GM12892 (cell line): ENCODE measurements around the gene ABHD15.

ENCODE experiments used
- POLR2AphosphoS5 ChIP-seq: IDR thresholded peaks from 2 replicates; pipeline ENCODE4 v1.6.1; 2011; ENCODE audit warnings: low read depth, low read length, control low read depth
- TAF1 ChIP-seq: IDR thresholded peaks from 2 replicates; pipeline ENCODE4 v1.6.1; 2011; ENCODE audit warnings: low read depth, mild to moderate bottlenecking, control low read depth, low read length, borderline replicate concordance

DNA sequence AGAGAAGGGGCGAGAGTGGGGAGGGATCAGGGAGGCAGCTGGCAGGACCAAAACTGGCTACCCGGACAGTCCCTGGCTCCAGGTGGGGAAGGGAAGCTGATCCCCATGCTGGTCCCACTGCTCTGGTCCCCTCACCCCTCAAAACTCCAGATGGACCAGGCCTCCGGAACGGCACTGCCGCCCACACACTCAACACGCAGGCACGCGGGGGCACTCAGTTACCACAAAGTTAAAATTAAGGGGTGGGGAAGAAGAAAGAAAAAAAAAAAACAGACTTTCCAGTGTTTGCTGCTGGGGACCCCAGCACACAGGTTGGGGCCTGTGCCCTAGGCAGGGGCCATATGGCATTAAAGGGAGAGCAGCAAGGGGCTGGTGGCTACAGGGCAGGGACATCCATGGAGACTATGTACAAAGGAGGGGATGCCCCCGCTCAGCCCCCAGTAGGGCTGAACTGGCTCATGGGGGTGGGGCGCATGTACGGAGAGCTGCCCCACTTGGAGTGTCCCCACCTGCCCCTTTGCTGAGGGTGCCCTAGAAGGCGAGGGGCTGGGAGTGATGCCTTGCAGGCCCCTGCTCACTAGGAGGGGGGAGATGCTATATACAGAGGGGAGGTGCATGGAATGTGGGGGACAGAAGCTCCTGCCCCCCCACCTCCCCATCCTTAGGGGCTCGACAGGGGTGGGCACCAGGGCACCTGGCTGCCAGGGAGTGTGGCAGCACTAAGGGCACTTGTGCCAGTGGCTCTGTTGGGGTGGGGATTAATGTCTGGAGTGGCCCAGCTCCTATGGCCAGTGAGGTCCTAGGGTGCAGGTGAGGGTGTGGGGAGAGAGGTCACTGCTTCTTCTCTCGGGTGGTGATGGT lies 7.3 kb upstream of the ABHD15 start:
- TF ChIP-seq POLR2AphosphoS5 (no peak), TAF1 (no peak)
